Naive thymus-derived CD4-positive, alpha-beta T cell (primary cell): ENCODE results near the gene LGALS14. TPM values are rescaled to one million over a fixed set of nuclear protein-coding genes. Genes with fewer than 3 reads are reported as not detected.
"Not testable (repeated sequence)": the region's sequence is repeated elsewhere in the genome, so short reads cannot be mapped to it uniquely, and the experiment has no call there.

Experiments used
- ATAC-seq: fragments of 150-1000 bp; cut with Tn5 transposase; 2 replicates; pipeline ENCODE4 v1.10.0; 2021; ENCODE audit warnings: mild to moderate bottlenecking, moderate library complexity
- CTCF ChIA-PET: fragments of 350-600 bp; sonication (Branson Sonifier 250); formaldehyde crosslinking; loops from one replicate; lab custom pipeline; 2021; ENCODE audit warnings: antibody characterized with exemption; lab: Charles Lee
- POLR2A ChIA-PET: fragments of 350-600 bp; sonication (Branson Sonifier 250); formaldehyde crosslinking; loops from one replicate; lab custom pipeline; 2021; ENCODE audit warnings: antibody characterized with exemption, inconsistent platforms; lab: Charles Lee
- DNase-seq, 9 donors: peaks; one replicate each; pipeline versions ENCODE4 v3.0.0 to v3.0.0-alpha.2; 2020 to 2022; ENCODE audit warnings: mixed read lengths in 1 of 9
- H3K27ac ChIP-seq: one replicate; pipeline ENCODE4 v1.7.0; 2013; ENCODE audit warnings: mild to moderate bottlenecking, low read depth, low read length, moderate library complexity
- H3K27me3 ChIP-seq, 2 donors: one replicate each; pipeline ENCODE4 v1.7.0; 2013; ENCODE audit warnings: low read length in 2 of 2, mild to moderate bottlenecking in 2 of 2, moderate library complexity in 2 of 2; ENCODE audit not compliant: control insufficient read depth in 2 of 2, insufficient read depth in 2 of 2
- H3K36me3 ChIP-seq, 3 experiments: 1 replicate in 2 of 3; 2 replicates in 1 of 3; pipeline ENCODE4 v1.7.0; 2013; ENCODE audit warnings: low read length in 3 of 3, mild to moderate bottlenecking in 3 of 3, moderate library complexity in 1 of 3; ENCODE audit not compliant: insufficient read depth in 3 of 3, control insufficient read depth in 2 of 3
- H3K4me1 ChIP-seq, 2 donors: one replicate each; pipeline ENCODE4 v1.7.0; 2013; ENCODE audit warnings: low read length in 2 of 2, mild to moderate bottlenecking in 2 of 2, moderate library complexity in 1 of 2; ENCODE audit not compliant: control insufficient read depth in 2 of 2, insufficient read depth in 2 of 2
- H3K4me3 ChIP-seq: 2 replicates; pipeline ENCODE4 v1.7.0; 2013; ENCODE audit warnings: mild to moderate bottlenecking, low read length
- H3K9me3 ChIP-seq, 3 experiments: 1 replicate in 2 of 3; 2 replicates in 1 of 3; pipeline ENCODE4 v1.7.0; 2013; ENCODE audit warnings: low read length in 3 of 3; ENCODE audit not compliant: control insufficient read depth in 2 of 3
- H3K27ac Mint-ChIP-seq, 9 donors: one replicate each; pipeline ENCODE4 v1.8.0; 2020 to 2022; ENCODE audit warnings: mixed read lengths in 9 of 9, mild to moderate bottlenecking in 8 of 9, moderate library complexity in 5 of 9, inconsistent platforms in 2 of 9
- H3K27me3 Mint-ChIP-seq, 5 donors: one replicate each; pipeline ENCODE4 v1.8.0; 2021 to 2022; ENCODE audit warnings: mixed read lengths in 5 of 5, mild to moderate bottlenecking in 1 of 5
- H3K36me3 Mint-ChIP-seq, 5 donors: one replicate each; pipeline ENCODE4 v1.8.0; 2020 to 2022; ENCODE audit warnings: mixed read lengths in 5 of 5, mild to moderate bottlenecking in 3 of 5, inconsistent platforms in 1 of 5
- H3K4me1 Mint-ChIP-seq, 7 donors: one replicate each; pipeline ENCODE4 v1.8.0; 2020 to 2022; ENCODE audit warnings: mixed read lengths in 7 of 7, mild to moderate bottlenecking in 3 of 7, inconsistent platforms in 1 of 7
- H3K4me3 Mint-ChIP-seq, 10 donors: one replicate each; pipeline ENCODE4 v1.8.0; 2020 to 2022; ENCODE audit warnings: mild to moderate bottlenecking in 10 of 10, mixed read lengths in 10 of 10, moderate library complexity in 6 of 10, inconsistent platforms in 2 of 10
- H3K9me3 Mint-ChIP-seq, 11 donors: one replicate each; pipeline ENCODE4 v1.8.0; 2020 to 2022; ENCODE audit warnings: mixed read lengths in 11 of 11, mild to moderate bottlenecking in 4 of 11, inconsistent platforms in 1 of 11, moderate library complexity in 1 of 11
- intact Hi-C, 2 donors: fragments of 100-400 bp; cut with micrococcal nuclease; formaldehyde crosslinking; loops; one replicate each; pipeline ENCODE4 v1.15.1; 2023
- polyA plus RNA-seq, 2 donors: library from polyadenylated mRNA; unstranded; fragments of 300-500 nt; fragmentation: Illumina TruSeq; gene quantifications; one replicate each; pipeline ENCODE4 v1.2.3, GENCODE V29; 2021
- total RNA-seq, 6 experiments: library from RNA in 5 of 6; stranded (reverse) in 5 of 6; gene quantifications; 1 replicate in 5 of 6; 2 replicates in 1 of 6; pipeline ENCODE4 v1.2.3 and lab custom pipeline; 2021 to 2026

LGALS14 gene
- total and polyA plus RNA-seq, 7 experiments from 2014 or later: 0.41 to 1.1 (median 0.72) TPM; not detected in 4

DNA sequence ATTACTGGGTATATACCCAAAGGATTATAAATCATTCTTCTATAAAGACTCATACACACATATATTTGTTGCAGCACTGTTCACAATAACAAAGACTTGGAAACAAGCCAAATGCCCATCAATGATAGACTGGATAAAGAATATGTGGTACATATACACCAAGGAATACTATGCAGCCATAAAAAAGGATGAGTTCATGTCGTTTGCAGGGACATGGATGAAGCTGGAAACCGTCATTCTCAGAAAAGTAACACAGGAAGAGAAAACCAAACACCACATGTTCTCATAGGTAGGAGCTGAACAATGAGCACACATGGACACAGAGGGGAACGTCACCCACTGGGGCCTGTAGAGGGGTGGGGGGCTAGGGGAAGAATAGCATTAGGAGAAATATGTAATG is 15.9 kb downstream of the LGALS14 start:
- H3K27me3 ChIP-seq, ATAC-seq, intact Hi-C loops, DNase-seq, H3K4me3 ChIP-seq, H3K4me1 ChIP-seq, H3K36me3 Mint-ChIP-seq, H3K27ac ChIP-seq, H3K9me3 ChIP-seq, H3K36me3 ChIP-seq: not testable (repeated sequence)
- Mint-ChIP-seq H3K4me1 (peaks cover 3 to 23% (median 17%) of the 10 kb centered on the region in 7 donors), H3K27ac (peak overlapping the region in 2 of 9 donors; percentile 22 to 84), H3K9me3 (peaks cover 0 to 21% (median 4%) of the 10 kb centered on the region in 11 donors), H3K27me3 (peaks cover 0 to 49% (median 22%) of the 10 kb centered on the region in 5 donors), H3K4me3 (peak overlapping the region in 4 of 10 donors; percentile 13 to 55 (median 52))
- ChIA-PET CTCF (interaction anchor here (0.9 kb wide), 1 partner anchor 47 kb away, joined by 5 read pairs; no protein-coding TSS in a partner anchor), POLR2A (interaction anchor here (1.1 kb wide), 1 partner anchor 15 kb away, joined by 4 read pairs; no protein-coding TSS in a partner anchor)

DNA sequence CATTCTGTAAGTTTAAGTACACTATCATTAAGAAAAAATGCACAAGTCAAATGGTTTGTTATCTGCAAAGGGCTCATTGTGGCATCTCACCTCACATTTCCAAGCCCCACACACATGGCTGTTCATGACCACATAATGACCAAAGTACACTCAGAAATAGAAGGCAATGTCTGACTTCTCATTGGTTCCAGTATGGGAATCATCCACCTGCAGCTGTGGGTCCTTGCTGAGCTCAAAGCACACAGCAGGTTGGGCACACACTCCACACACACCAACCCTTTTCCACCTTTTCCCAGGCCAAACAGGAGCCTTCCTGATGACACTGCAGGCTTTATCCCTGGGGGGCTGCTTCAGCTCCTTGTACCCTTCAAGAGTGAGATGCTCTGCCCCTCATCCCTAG is 21.7 kb downstream of the LGALS14 start:
- no peaks in the 10 kb centered on the region for H3K4me1 ChIP-seq
- no peaks in the 10 kb centered on the region for H3K36me3 Mint-ChIP-seq
- intact Hi-C loops: no loop called here
- H3K27ac Mint-ChIP-seq: no peak overlapping the region
- CTCF ChIA-PET: no interaction called here
- POLR2A ChIA-PET: no interaction called here
- peaks cover 0 to 5% (median 0%) of the 10 kb centered on the region in 7 donors for H3K4me1 Mint-ChIP-seq
- DNase-seq (no peak), ATAC-seq (no peak)
- H3K27ac ChIP-seq: no peak overlapping the region
- no peaks in the 10 kb centered on the region for H3K36me3 ChIP-seq
- H3K4me3 ChIP-seq: no peak overlapping the region
- no peak overlapping the region for H3K4me3 Mint-ChIP-seq
- peaks cover 0 to 40% (median 13%) of the 10 kb centered on the region in 5 donors for H3K27me3 Mint-ChIP-seq
- H3K27me3 ChIP-seq: no peaks in the 10 kb centered on the region
- no peaks in the 10 kb centered on the region for H3K9me3 ChIP-seq
- peaks cover 0 to 4% (median 0%) of the 10 kb centered on the region in 11 donors for H3K9me3 Mint-ChIP-seq

DNA sequence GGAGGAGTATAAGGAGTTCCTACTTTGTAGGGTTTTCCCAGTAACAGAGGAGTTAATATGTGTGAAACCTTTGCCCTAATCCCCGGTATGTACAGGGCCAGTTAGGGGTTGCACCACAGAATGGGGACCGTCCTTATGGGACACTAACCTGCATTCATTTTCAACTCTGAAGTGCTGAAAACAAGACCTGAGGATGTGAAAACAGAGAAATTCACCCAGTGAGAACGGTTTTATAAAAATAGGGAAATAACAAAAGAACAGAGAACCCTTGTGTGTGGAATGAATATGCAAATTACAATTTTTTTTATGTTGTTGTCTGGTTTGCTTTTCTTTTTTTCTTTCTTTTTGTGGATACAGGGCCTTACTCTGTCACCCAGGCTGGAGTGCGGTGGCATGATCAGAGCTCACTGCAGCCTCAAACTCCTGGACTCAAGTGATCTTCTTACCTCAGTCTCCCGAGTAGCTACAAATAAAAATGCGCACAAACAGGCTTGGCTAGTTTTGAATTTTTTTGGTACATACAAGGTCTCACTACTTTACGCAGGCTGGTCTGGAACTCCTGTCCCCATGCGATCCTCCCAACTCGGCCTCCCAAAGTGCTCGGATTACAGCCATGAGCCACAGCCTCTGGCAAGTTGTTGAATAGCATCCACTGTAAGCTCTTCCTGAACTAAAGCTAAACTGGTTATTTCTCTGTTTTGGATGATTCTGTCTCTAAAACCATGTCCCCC is 23.0 kb downstream of the LGALS14 start:
- no peaks in the 10 kb centered on the region for H3K36me3 ChIP-seq
- CTCF ChIA-PET: interaction anchor here (0.6 kb wide), 1 partner anchor 1229 kb away, joined by 3 read pairs; no protein-coding TSS in a partner anchor
- Mint-ChIP-seq H3K4me1 (no peaks in the 10 kb centered on the region), H3K27me3 (peaks cover 0 to 36% (median 9%) of the 10 kb centered on the region in 5 donors), H3K4me3 (no peak overlapping the region), H3K36me3 (no peaks in the 10 kb centered on the region), H3K27ac (no peak overlapping the region), H3K9me3 (peaks cover 0 to 4% (median 0%) of the 10 kb centered on the region in 11 donors)
- no peaks in the 10 kb centered on the region for H3K4me1 ChIP-seq
- H3K4me3 ChIP-seq: no peak overlapping the region
- H3K27ac ChIP-seq: no peak overlapping the region
- DNase-seq (no peak), ATAC-seq (no peak)
- H3K9me3 ChIP-seq: no peaks in the 10 kb centered on the region
- intact Hi-C loops: no loop called here
- H3K27me3 ChIP-seq: no peaks in the 10 kb centered on the region
- POLR2A ChIA-PET: no interaction called here

DNA sequence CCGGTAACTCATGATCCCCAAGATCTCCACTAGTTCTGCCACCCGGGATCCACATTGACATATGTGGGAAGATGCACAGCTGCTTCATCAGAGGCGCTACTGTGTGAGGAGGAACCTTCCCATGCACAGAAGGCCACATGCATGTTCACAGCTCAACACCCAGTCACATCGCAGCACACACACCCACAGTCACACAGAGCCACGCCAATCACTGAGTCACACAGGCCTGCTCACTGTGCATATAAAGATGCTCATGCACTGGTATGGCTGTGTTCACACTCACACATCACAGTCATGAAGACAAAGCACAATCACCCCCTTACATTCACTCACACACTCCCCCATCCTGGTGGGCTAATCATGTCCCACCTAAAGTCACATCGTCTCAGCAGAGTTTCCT is 23.8 kb downstream of the LGALS14 start:
- Histone ChIP-seq H3K27ac (no peak overlapping the region), H3K36me3 (no peaks in the 10 kb centered on the region), H3K9me3 (no peaks in the 10 kb centered on the region), H3K4me1 (no peaks in the 10 kb centered on the region), H3K27me3 (no peaks in the 10 kb centered on the region), H3K4me3 (no peak overlapping the region)
- DNase-seq (no peak), ATAC-seq (no peak)
- POLR2A ChIA-PET: no interaction called here
- intact Hi-C loops: no loop called here
- peaks cover 0 to 3% (median 0%) of the 10 kb centered on the region in 11 donors for H3K9me3 Mint-ChIP-seq
- no peaks in the 10 kb centered on the region for H3K4me1 Mint-ChIP-seq
- no peak overlapping the region for H3K4me3 Mint-ChIP-seq
- H3K36me3 Mint-ChIP-seq: peaks cover 0 to under 1% (median 0%) of the 10 kb centered on the region in 5 donors
- H3K27ac Mint-ChIP-seq: no peak overlapping the region
- H3K27me3 Mint-ChIP-seq: peaks cover 0 to 28% (median 9%) of the 10 kb centered on the region in 5 donors
- CTCF ChIA-PET: interaction anchor here (0.6 kb wide), 1 partner anchor 1230 kb away, joined by 3 read pairs; no protein-coding TSS in a partner anchor

DNA sequence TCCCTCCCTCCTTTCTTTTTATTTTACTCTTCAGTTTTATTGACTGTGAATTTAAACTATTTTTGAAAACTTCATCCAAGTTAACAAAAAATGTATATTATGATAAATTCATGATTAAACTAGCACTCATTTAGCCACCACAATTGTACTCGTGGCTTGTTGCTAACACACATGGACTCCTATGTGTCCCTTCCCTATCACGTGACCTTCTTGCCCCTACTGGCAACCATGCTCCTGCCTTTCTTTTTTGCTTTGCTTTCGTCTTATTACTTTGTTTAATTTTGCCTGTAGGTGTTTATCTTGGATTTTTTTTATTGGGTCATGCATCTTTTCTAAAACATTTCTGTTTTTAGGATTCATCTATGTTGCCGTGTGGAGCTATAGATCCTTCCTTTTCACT is 25.3 kb downstream of the LGALS14 start:
- no peak for DNase-seq
- Histone ChIP-seq H3K9me3 (no peaks in the 10 kb centered on the region), H3K4me1 (no peaks in the 10 kb centered on the region), H3K27me3 (no peaks in the 10 kb centered on the region), H3K4me3 (no peak overlapping the region), H3K36me3 (no peaks in the 10 kb centered on the region), H3K27ac (no peak overlapping the region)
- Mint-ChIP-seq H3K36me3 (peaks cover 0 to 2% (median 0%) of the 10 kb centered on the region in 5 donors), H3K4me3 (no peak overlapping the region), H3K4me1 (no peaks in the 10 kb centered on the region), H3K9me3 (peaks cover 0 to 5% (median 0%) of the 10 kb centered on the region in 11 donors), H3K27me3 (peaks cover 0 to 17% (median 13%) of the 10 kb centered on the region in 5 donors), H3K27ac (no peak overlapping the region)
- no peak for ATAC-seq
- ChIA-PET POLR2A (no interaction called here), CTCF (no interaction called here)
- intact Hi-C loops: no loop called here

DNA sequence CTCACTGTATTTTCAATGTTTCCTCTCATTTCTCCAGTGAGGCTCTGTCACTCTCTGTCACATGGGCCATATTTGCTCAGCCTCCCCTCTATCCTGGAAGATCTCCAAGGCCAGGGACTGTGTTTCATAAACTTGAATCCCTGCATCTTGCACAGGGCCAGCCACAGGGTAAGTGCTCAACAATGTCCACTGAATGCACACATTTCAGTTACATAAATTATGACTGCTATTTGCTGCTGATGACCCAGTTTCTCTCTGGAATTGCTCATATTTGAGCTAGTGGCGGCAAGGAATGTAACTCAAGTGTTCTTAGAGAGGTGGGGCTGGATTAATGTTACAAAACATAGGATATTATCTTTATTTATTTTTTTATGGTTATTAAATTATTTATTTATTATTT is 27.4 kb downstream of the LGALS14 start:
- POLR2A ChIA-PET: no interaction called here
- H3K4me1 ChIP-seq: no peaks in the 10 kb centered on the region
- DNase-seq (no peak), ATAC-seq (no peak)
- no peak overlapping the region for H3K4me3 Mint-ChIP-seq
- H3K27me3 Mint-ChIP-seq: peaks cover 0 to 14% (median 7%) of the 10 kb centered on the region in 5 donors
- H3K4me3 ChIP-seq: no peak overlapping the region
- CTCF ChIA-PET: no interaction called here
- no peaks in the 10 kb centered on the region for H3K27me3 ChIP-seq
- H3K36me3 ChIP-seq: no peaks in the 10 kb centered on the region
- H3K27ac ChIP-seq: no peak overlapping the region
- peaks cover 0 to 2% (median 0%) of the 10 kb centered on the region in 5 donors for H3K36me3 Mint-ChIP-seq
- H3K27ac Mint-ChIP-seq: no peak overlapping the region
- peaks cover 0 to 9% (median 6%) of the 10 kb centered on the region in 7 donors for H3K4me1 Mint-ChIP-seq
- intact Hi-C loops: no loop called here
- H3K9me3 ChIP-seq: no peaks in the 10 kb centered on the region
- peaks cover 0 to 5% (median 0%) of the 10 kb centered on the region in 11 donors for H3K9me3 Mint-ChIP-seq
